H1 (cell line): ENCODE data around the gene OR8G5. TPM values are rescaled to one million over a fixed set of nuclear protein-coding genes. Genes with fewer than 3 reads are reported as not detected.

Experiments
- CHD2 ChIP-seq: IDR thresholded peaks from 2 replicates; pipeline ENCODE4 v1.6.1; 2012; ENCODE audit warnings: low read length, improper control_type of control experiment
- CHD7 ChIP-seq: fragments of 300-600 bp; sonication (generic); IDR thresholded peaks from 2 replicates; pipeline ENCODE4 v1.7.1; 2012; ENCODE audit warnings: low read length, moderate library complexity, mild to moderate bottlenecking, inconsistent platforms; ENCODE audit not compliant: insufficient replicate concordance
- CTBP2 ChIP-seq: IDR thresholded peaks from 2 replicates; pipeline ENCODE4 v1.7.0; 2011; ENCODE audit warnings: borderline replicate concordance, mild to moderate bottlenecking, moderate library complexity, mixed read lengths, low read length; ENCODE audit not compliant: insufficient read depth, insufficient read length
- SP2 ChIP-seq: IDR thresholded peaks from 2 replicates; pipeline ENCODE4 v1.6.1; 2012; ENCODE audit warnings: mild to moderate bottlenecking, low read length, inconsistent platforms
- SRF ChIP-seq: IDR thresholded peaks from 2 replicates; pipeline ENCODE4 v1.6.1; 2011; ENCODE audit warnings: mild to moderate bottlenecking, low read depth, low read length, moderate library complexity
- polyA plus RNA-seq, 7 experiments: library from polyadenylated mRNA; depleted of rRNA in 3 of 7; stranded (reverse) in 5 of 7; unstranded in 2 of 7; fragments of >200 nt in 5 of 7; fragments of 200-250 nt in 2 of 7; gene quantifications; 1 replicate in 5 of 7; 2 replicates in 1 of 7; 4 replicates in 1 of 7; pipeline versions ENCODE4 v1.2.1 to v1.2.3, GENCODE V29; 2011 to 2013; ENCODE audit warnings: missing spikeins in 2 of 7, mixed read lengths in 2 of 7
- total RNA-seq: library from RNA; stranded (reverse); fragmentation: NEBNext Ultra II Directional; extraction: Animal tissue kit (Norgen Biotek cat#: 25700); gene quantifications from 2 replicates; pipeline ENCODE4 v1.2.1, GENCODE V29; 2021

Gene OR8G5
- total and polyA plus RNA-seq, 2 of the 8 experiments (the other 6 are each of a cell fraction or from before 2014, with no cell fraction given), result not detected

GRCh38 chr11:124313849-124314248 lies 57.7 kb downstream of the OR8G5 start, which contains the start of gene OR8D1 (continued):
- TF ChIP-seq CHD7 (no peak), SP2 (no peak), CTBP2 (no peak), SRF (no peak), CHD2 (no peak)
